IPS-20b (cell line): ENCODE measurements around the gene RSPRY1.

Source experiments
- H3K27ac ChIP-seq: one replicate; pipeline ENCODE4 v1.5.1; 2013; ENCODE audit warnings: low read length
- H3K27me3 ChIP-seq: 2 replicates; pipeline ENCODE4 v1.6.1; 2013; ENCODE audit warnings: mild to moderate bottlenecking, low read length, inconsistent platforms; ENCODE audit not compliant: insufficient read depth
- H3K36me3 ChIP-seq: 2 replicates; pipeline ENCODE4 v1.6.1; 2013; ENCODE audit warnings: low read depth, mild to moderate bottlenecking, inconsistent platforms, low read length, moderate library complexity; ENCODE audit not compliant: insufficient read depth
- H3K4me1 ChIP-seq: 2 replicates; pipeline ENCODE4 v1.6.1; 2013; ENCODE audit warnings: mild to moderate bottlenecking, control low read depth, inconsistent platforms, low read length, moderate library complexity; ENCODE audit not compliant: insufficient read depth
- H3K4me3 ChIP-seq: 2 replicates; pipeline ENCODE4 v1.5.1; 2013; ENCODE audit warnings: mild to moderate bottlenecking, low read length, inconsistent platforms
- H3K9ac ChIP-seq: 2 replicates; pipeline ENCODE4 v1.6.1; 2013; ENCODE audit warnings: low read depth, mild to moderate bottlenecking, inconsistent platforms, low read length, moderate library complexity
- H3K9me3 ChIP-seq: 2 replicates; pipeline ENCODE4 v1.6.1; 2013; ENCODE audit warnings: mild to moderate bottlenecking, low read depth, low read length, inconsistent platforms; ENCODE audit not compliant: insufficient read depth

The RSPRY1 gene

GRCh38 chr16:57146040-57146647 lies 40.0 kb upstream of the RSPRY1 start:
- H3K9ac ChIP-seq, result no peak overlapping the region

GRCh38 chr16:57146735-57147134 lies 39.4 kb upstream of the RSPRY1 start:
- H3K9me3 ChIP-seq, result no peaks in the 10 kb centered on the region
- peak overlapping the region; percentile 67; the same call in 1 of the 2 replicates for H3K9ac ChIP-seq
- H3K4me1 ChIP-seq, result peaks cover 25% of the 10 kb centered on the region
- no peak overlapping the region for H3K4me3 ChIP-seq
- peak overlapping the region; percentile 59 for H3K27ac ChIP-seq
- H3K36me3 ChIP-seq, result no peaks in the 10 kb centered on the region
- H3K27me3 ChIP-seq, result no peaks in the 10 kb centered on the region

More at GRCh38 chr16:57146040-57146647, 40.0 kb upstream of the RSPRY1 start:
- H3K27ac ChIP-seq, result no peak overlapping the region
- no peak overlapping the region for H3K4me3 ChIP-seq
- H3K9me3 ChIP-seq, result no peaks in the 10 kb centered on the region
- no peaks in the 10 kb centered on the region for H3K36me3 ChIP-seq
- H3K27me3 ChIP-seq, result no peaks in the 10 kb centered on the region
- peaks cover 23% of the 10 kb centered on the region for H3K4me1 ChIP-seq

GRCh38 chr16:57147381-57148221 lies 38.5 kb upstream of the RSPRY1 start:
- H3K4me1 ChIP-seq, result peaks cover 25% of the 10 kb centered on the region
- no peaks in the 10 kb centered on the region for H3K9me3 ChIP-seq
- peaks cover 8% of the 10 kb centered on the region for H3K36me3 ChIP-seq
- no peaks in the 10 kb centered on the region for H3K27me3 ChIP-seq
- H3K9ac ChIP-seq, result peak overlapping the region; percentile 67; the same call in 1 of the 2 replicates
- H3K4me3 ChIP-seq, result peak overlapping the region; percentile 46; the same call in 1 of the 2 replicates
- H3K27ac ChIP-seq, result peak overlapping the region; percentile 59

GRCh38 chr16:57148481-57148880 lies 37.6 kb upstream of the RSPRY1 start:
- H3K36me3 ChIP-seq, result peaks cover 16% of the 10 kb centered on the region
- no peaks in the 10 kb centered on the region for H3K27me3 ChIP-seq
- H3K9ac ChIP-seq, result no peak overlapping the region
- H3K4me1 ChIP-seq, result peaks cover 25% of the 10 kb centered on the region
- no peaks in the 10 kb centered on the region for H3K9me3 ChIP-seq
- peak overlapping the region; percentile 59 for H3K27ac ChIP-seq
- no peak overlapping the region for H3K4me3 ChIP-seq

- no peaks in the 10 kb centered on the region for H3K27me3 ChIP-seq
- no peaks in the 10 kb centered on the region for H3K9me3 ChIP-seq
- no peak overlapping the region for H3K9ac ChIP-seq
- no peak overlapping the region for H3K4me3 ChIP-seq
- peaks cover 25% of the 10 kb centered on the region for H3K4me1 ChIP-seq
- peaks cover 26% of the 10 kb centered on the region for H3K36me3 ChIP-seq
- no peak overlapping the region for H3K27ac ChIP-seq
Measured at GRCh38 chr16:57149391-57149790, 36.7 kb upstream of the RSPRY1 start.

GRCh38 chr16:57150682-57151330 lies 35.3 kb upstream of the RSPRY1 start:
- no peaks in the 10 kb centered on the region for H3K27me3 ChIP-seq
- no peaks in the 10 kb centered on the region for H3K9me3 ChIP-seq
- H3K36me3 ChIP-seq, result peaks cover 39% of the 10 kb centered on the region
- no peak overlapping the region for H3K9ac ChIP-seq
- H3K4me3 ChIP-seq, result no peak overlapping the region
- peaks cover 25% of the 10 kb centered on the region for H3K4me1 ChIP-seq
- no peak overlapping the region for H3K27ac ChIP-seq

- no peaks in the 10 kb centered on the region for H3K27me3 ChIP-seq
- H3K9me3 ChIP-seq, result no peaks in the 10 kb centered on the region
- no peak overlapping the region for H3K4me3 ChIP-seq
- H3K4me1 ChIP-seq, result peaks cover 25% of the 10 kb centered on the region
- H3K36me3 ChIP-seq, result peaks cover 45% of the 10 kb centered on the region
- H3K9ac ChIP-seq, result no peak overlapping the region
- H3K27ac ChIP-seq, result no peak overlapping the region
Measured at GRCh38 chr16:57151369-57151768, 34.8 kb upstream of the RSPRY1 start.

GRCh38 chr16:57152096-57153093 lies 33.7 kb upstream of the RSPRY1 start:
- Histone ChIP-seq H3K36me3 (peaks cover 50% of the 10 kb centered on the region), H3K9ac (no peak overlapping the region), H3K4me3 (no peak overlapping the region), H3K9me3 (no peaks in the 10 kb centered on the region), H3K27ac (no peak overlapping the region), H3K4me1 (peaks cover 20% of the 10 kb centered on the region), H3K27me3 (no peaks in the 10 kb centered on the region)

- H3K36me3 ChIP-seq, result peaks cover 65% of the 10 kb centered on the region
- H3K4me3 ChIP-seq, result no peak overlapping the region
- peaks cover 11% of the 10 kb centered on the region for H3K4me1 ChIP-seq
Measured at GRCh38 chr16:57153841-57154240, 32.3 kb upstream of the RSPRY1 start.

GRCh38 chr16:57155702-57156350 lies 30.3 kb upstream of the RSPRY1 start:
- Histone ChIP-seq H3K36me3 (peaks cover 80% of the 10 kb centered on the region), H3K9ac (no peak overlapping the region)

More at GRCh38 chr16:57153841-57154240, 32.3 kb upstream of the RSPRY1 start:
- Histone ChIP-seq H3K9me3 (no peaks in the 10 kb centered on the region), H3K9ac (no peak overlapping the region), H3K27ac (no peak overlapping the region), H3K27me3 (no peaks in the 10 kb centered on the region)

More at GRCh38 chr16:57155702-57156350, 30.3 kb upstream of the RSPRY1 start:
- Histone ChIP-seq H3K4me1 (peaks cover 15% of the 10 kb centered on the region), H3K9me3 (no peaks in the 10 kb centered on the region), H3K4me3 (no peak overlapping the region), H3K27ac (no peak overlapping the region), H3K27me3 (no peaks in the 10 kb centered on the region)
